HT1080 (cell line): ENCODE data around the gene HIVEP3. TPM values are rescaled to one million over a fixed set of nuclear protein-coding genes. Genes with fewer than 3 reads are reported as not detected.

Experiments used
- DNase-seq: peaks from one replicate; pipeline ENCODE4 v3.0.0-alpha.2; 2015; ENCODE audit warnings: low read depth
- total RNA-seq: library from RNA; depleted of rRNA; stranded (reverse); fragments of >200 nt; shearing (Covaris generic); gene quantifications from 2 replicates; pipeline ENCODE4 v1.2.3, GENCODE V29; 2014

The HIVEP3 gene
- total RNA-seq, 1 experiment from 2014 or later = 6.2 TPM

- no peak for DNase-seq
Measured at GRCh38 chr1:41476807-41477361, 441.8 kb downstream of the HIVEP3 start.

- no peak for DNase-seq
Measured at GRCh38 chr1:41475859-41476567, 442.7 kb downstream of the HIVEP3 start.

- no peak for DNase-seq
Measured at GRCh38 chr1:41475346-41475745, 443.4 kb downstream of the HIVEP3 start.

GRCh38 chr1:41474490-41475271 lies 444.0 kb downstream of the HIVEP3 start:
- no peak for DNase-seq

- no peak for DNase-seq
Measured at GRCh38 chr1:41473738-41474362, 444.9 kb downstream of the HIVEP3 start.

- DNase-seq = no peak
Measured at GRCh38 chr1:41471658-41472057, 447.1 kb downstream of the HIVEP3 start.

GRCh38 chr1:41469706-41470105 lies 449.0 kb downstream of the HIVEP3 start:
- DNase-seq = no peak

GRCh38 chr1:41468122-41468762 lies 450.5 kb downstream of the HIVEP3 start:
- DNase-seq = no peak

- no peak for DNase-seq
Measured at GRCh38 chr1:41467673-41468072, 451.0 kb downstream of the HIVEP3 start.

- DNase-seq = no peak
Measured at GRCh38 chr1:41466146-41466545, 452.6 kb downstream of the HIVEP3 start.

GRCh38 chr1:41465741-41466140 lies 453.0 kb downstream of the HIVEP3 start:
- DNase-seq = no peak

- peak; percentile 40 for DNase-seq
Measured at GRCh38 chr1:41464885-41465284, 453.8 kb downstream of the HIVEP3 start.

- no peak for DNase-seq
Measured at GRCh38 chr1:41463516-41463915, 455.2 kb downstream of the HIVEP3 start.

- DNase-seq = no peak
Measured at GRCh38 chr1:41462680-41463004, 456.1 kb downstream of the HIVEP3 start.

- no peak for DNase-seq
Measured at GRCh38 chr1:41461790-41462679, 456.7 kb downstream of the HIVEP3 start.

GRCh38 chr1:41456847-41457540 lies 461.7 kb downstream of the HIVEP3 start:
- DNase-seq = no peak
